GM19395 (cell line): ENCODE measurements around the gene PGAM2.

Source experiments
- ATAC-seq: cut with Tn5 transposase; IDR thresholded peaks from one replicate; pipeline ENCODE4 v1.9.1; 2021; ENCODE audit warnings: mild to moderate bottlenecking, moderate library complexity; ENCODE audit not compliant: unreplicated experiment

PGAM2 gene

GRCh38 chr7:44067064-44067951 is 1.9 kb upstream of the PGAM2 start:
- ATAC-seq, result no peak

- ATAC-seq, result no peak
Measured at GRCh38 chr7:44066494-44067063, 1.2 kb upstream of the PGAM2 start.

- no peak for ATAC-seq
Measured at GRCh38 chr7:44066111-44066460, 719 bp upstream of the PGAM2 start.

GRCh38 chr7:44064791-44065430 is 456 bp downstream of the PGAM2 start:
- no peak for ATAC-seq

- no peak for ATAC-seq
Measured at GRCh38 chr7:44063894-44064651, 1.3 kb downstream of the PGAM2 start.

GRCh38 chr7:44063547-44063893 is 1.8 kb downstream of the PGAM2 start:
- no peak for ATAC-seq

GRCh38 chr7:44062903-44063295 is 2.5 kb downstream of the PGAM2 start:
- ATAC-seq, result no peak

GRCh38 chr7:44062180-44062902 is 3.0 kb downstream of the PGAM2 start:
- ATAC-seq, result no peak

GRCh38 chr7:44061645-44062179 is 3.7 kb downstream of the PGAM2 start:
- ATAC-seq, result no peak

- no peak for ATAC-seq
Measured at GRCh38 chr7:44060948-44061644, 4.3 kb downstream of the PGAM2 start.

GRCh38 chr7:44060091-44060947 is 5.0 kb downstream of the PGAM2 start:
- ATAC-seq, result no peak

- ATAC-seq, result no peak
Measured at GRCh38 chr7:44059219-44060090, 5.9 kb downstream of the PGAM2 start.

GRCh38 chr7:44058759-44059218 is 6.6 kb downstream of the PGAM2 start:
- ATAC-seq, result no peak

- no peak for ATAC-seq
Measured at GRCh38 chr7:44057849-44058758, 7.3 kb downstream of the PGAM2 start.

GRCh38 chr7:44057181-44057848 is 8.1 kb downstream of the PGAM2 start:
- ATAC-seq, result no peak

GRCh38 chr7:44056681-44057080 is 8.7 kb downstream of the PGAM2 start:
- ATAC-seq, result no peak
